Endometrium (tissue), 2 donors: Measurements from ENCODE around the gene GAS2.

Experiments used
- FAIRE-seq: peaks from 2 replicates; lab custom pipeline; 2012; peaks lifted over from hg19 to GRCh38; lab: Jason Lieb, UNC
- donor health status: control.
- donor health status: control.

The GAS2 gene

GRCh38 chr11:22728600-22729389 lies 62.4 kb downstream of the GAS2 start:
- no peak for FAIRE-seq

GRCh38 chr11:22730319-22730718 lies 63.9 kb downstream of the GAS2 start:
- peak; percentile 43 for FAIRE-seq

GRCh38 chr11:22732588-22732987 lies 66.2 kb downstream of the GAS2 start:
- no peak for FAIRE-seq

- FAIRE-seq, result no peak
These were observed 67.3 kb downstream of the GAS2 start for GRCh38 chr11:22733475-22734248.

GRCh38 chr11:22734628-22735345 lies 68.4 kb downstream of the GAS2 start:
- FAIRE-seq, result no peak

- no peak for FAIRE-seq
These were observed 75.8 kb downstream of the GAS2 start for GRCh38 chr11:22742157-22742613.

GRCh38 chr11:22749536-22749935 lies 83.1 kb downstream of the GAS2 start:
- no peak for FAIRE-seq

- no peak for FAIRE-seq
These were observed 86.5 kb downstream of the GAS2 start for GRCh38 chr11:22752908-22753310.

- no peak for FAIRE-seq
These were observed 87.0 kb downstream of the GAS2 start for GRCh38 chr11:22753416-22753815.

GRCh38 chr11:22761066-22761465 lies 94.7 kb downstream of the GAS2 start:
- FAIRE-seq, result no peak

GRCh38 chr11:22763166-22763565 lies 96.8 kb downstream of the GAS2 start:
- FAIRE-seq, result no peak

GRCh38 chr11:22764735-22765134 lies 98.3 kb downstream of the GAS2 start:
- no peak for FAIRE-seq

GRCh38 chr11:22768281-22768680 lies 101.9 kb downstream of the GAS2 start:
- no peak for FAIRE-seq

- FAIRE-seq, result no peak
These were observed 102.7 kb downstream of the GAS2 start for GRCh38 chr11:22769081-22769480.

GRCh38 chr11:22774716-22775115 lies 108.3 kb downstream of the GAS2 start:
- no peak for FAIRE-seq

- no peak for FAIRE-seq
These were observed 108.8 kb downstream of the GAS2 start for GRCh38 chr11:22775248-22775647.

GRCh38 chr11:22778642-22779041 lies 112.2 kb downstream of the GAS2 start:
- FAIRE-seq, result no peak

GRCh38 chr11:22779850-22780249 lies 113.4 kb downstream of the GAS2 start:
- FAIRE-seq, result no peak

GRCh38 chr11:22780952-22781593 lies 114.7 kb downstream of the GAS2 start:
- no peak for FAIRE-seq

- FAIRE-seq, result no peak
These were observed 118.8 kb downstream of the GAS2 start for GRCh38 chr11:22785251-22785650.

GRCh38 chr11:22786475-22786874 lies 120.1 kb downstream of the GAS2 start:
- no peak for FAIRE-seq

GRCh38 chr11:22787055-22787454 lies 120.6 kb downstream of the GAS2 start:
- no peak for FAIRE-seq
